ENCODE results near the gene NOPCHAP1.
"Not testable (repeated sequence)": the region's sequence is repeated elsewhere in the genome, so short reads cannot be mapped to it uniquely, and the experiment has no call there.

Gene NOPCHAP1

GRCh38 chr12:104942075-104942474, 44.0 kb upstream of the NOPCHAP1 start:
- Histone ChIP-seq H2BK120ac (ENCODE audit: low read depth, low read length) (no peak overlapping the region), H3K4ac (ENCODE audit: low read length) (no peak overlapping the region)

DNA sequence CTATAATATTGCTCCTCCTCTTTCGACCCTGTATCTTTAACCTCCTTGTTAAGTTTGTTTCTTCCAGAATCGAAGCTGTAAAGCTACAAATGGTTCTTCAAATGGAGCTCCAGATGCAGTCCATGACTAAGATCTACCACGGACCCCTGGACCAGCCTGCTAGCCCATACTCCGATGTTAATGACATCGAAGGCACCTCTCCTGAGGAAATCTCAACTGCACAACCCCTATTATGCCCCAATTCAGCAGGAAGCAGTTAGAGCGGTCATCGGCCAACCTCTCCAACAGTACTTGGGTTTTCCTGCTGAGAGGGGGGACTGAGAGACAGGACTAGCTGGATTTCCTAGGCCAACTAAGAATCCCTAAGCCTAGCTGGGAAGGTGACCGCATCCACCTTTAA, 42.7 kb upstream of the NOPCHAP1 start:
- not testable (repeated sequence) for H3K4ac ChIP-seq (ENCODE audit: low read length); H3K9me3 ChIP-seq (replicated peaks in 1 of 2; ENCODE audit: control insufficient read depth in 2 of 2, insufficient read depth in 1 of 2, low read depth in 1 of 2, low read length in 2 of 2); H2BK120ac ChIP-seq (ENCODE audit: low read depth, low read length); H3K27ac ChIP-seq (replicated peaks; ENCODE audit: low read length); H3K27me3 ChIP-seq (ENCODE audit: control insufficient read depth in 3 of 3, insufficient read depth in 3 of 3, low read depth in 1 of 3, low read length in 3 of 3); H4K8ac ChIP-seq (ENCODE audit: low read depth, low read length); H2BK15ac ChIP-seq (ENCODE audit: low read length); H2BK5ac ChIP-seq (ENCODE audit: low read length); H2AFZ ChIP-seq (ENCODE audit: low read length); H3K79me1 ChIP-seq (ENCODE audit: low read depth, low read length); H3K9ac ChIP-seq (ENCODE audit: low read depth, low read length, poor library complexity); H3K36me3 ChIP-seq (replicated peaks in 1 of 2; ENCODE audit: control insufficient read depth in 2 of 2, insufficient read depth in 2 of 2, low read length in 2 of 2); H3K4me2 ChIP-seq (ENCODE audit: insufficient read depth, low read length, poor library complexity, severe bottlenecking); H4K91ac ChIP-seq (ENCODE audit: low read depth, low read length, poor library complexity); H3K14ac ChIP-seq (ENCODE audit: low read length); H3K23ac ChIP-seq (ENCODE audit: low read depth, low read length, poor library complexity); H2BK12ac ChIP-seq (ENCODE audit: low read length); H3K4me3 ChIP-seq (ENCODE audit: low read length in 2 of 2); DNase-seq (ENCODE audit: low spot score); H3K18ac ChIP-seq (ENCODE audit: low read length); H3K4me1 ChIP-seq (ENCODE audit: control insufficient read depth in 2 of 2, insufficient read depth in 1 of 2, low read depth in 1 of 2, low read length in 2 of 2); H2AK5ac ChIP-seq (ENCODE audit: low read depth, low read length)
- WGBS, 2 donors (ENCODE audit: extremely low coverage in 2 of 2, insufficient read length in 2 of 2, insufficient replicate concordance in 1 of 2), result no CpG with 5 or more reads among the region's 8 CpGs

More at GRCh38 chr12:104942075-104942474, 44.0 kb upstream of the NOPCHAP1 start:
- DNase-seq (ENCODE audit: low spot score), result no peak
- Histone ChIP-seq H3K23ac (ENCODE audit: low read depth, low read length, poor library complexity) (no peak overlapping the region), H2BK12ac (ENCODE audit: low read length) (no peak overlapping the region), H3K14ac (ENCODE audit: low read length) (no peak overlapping the region), H3K27ac (replicated peaks; ENCODE audit: low read length) (no peak overlapping the region), H3K79me1 (ENCODE audit: low read depth, low read length) (no peaks in the 10 kb centered on the region), H2AFZ (ENCODE audit: low read length) (no peak overlapping the region), H2BK5ac (ENCODE audit: low read length) (no peak overlapping the region), H3K27me3 (ENCODE audit: control insufficient read depth in 3 of 3, insufficient read depth in 3 of 3, low read depth in 1 of 3, low read length in 3 of 3) (no peaks in the 10 kb centered on the region), H3K4me1 (ENCODE audit: control insufficient read depth in 2 of 2, insufficient read depth in 1 of 2, low read depth in 1 of 2, low read length in 2 of 2) (no peaks in the 10 kb centered on the region), H3K36me3 (replicated peaks in 1 of 2; ENCODE audit: control insufficient read depth in 2 of 2, insufficient read depth in 2 of 2, low read length in 2 of 2) (no peaks in the 10 kb centered on the region), H3K9ac (ENCODE audit: low read depth, low read length, poor library complexity) (no peak overlapping the region), H3K4me3 (ENCODE audit: low read length in 2 of 2) (no peak overlapping the region), H3K18ac (ENCODE audit: low read length) (no peak overlapping the region), H3K9me3 (replicated peaks in 1 of 2; ENCODE audit: control insufficient read depth in 2 of 2, insufficient read depth in 1 of 2, low read depth in 1 of 2, low read length in 2 of 2) (peaks cover 0 to 1% of the 10 kb centered on the region in 2 donors), H2AK5ac (ENCODE audit: low read depth, low read length) (no peak overlapping the region), H4K91ac (ENCODE audit: low read depth, low read length, poor library complexity) (no peak overlapping the region), H3K4me2 (ENCODE audit: insufficient read depth, low read length, poor library complexity, severe bottlenecking) (no peak overlapping the region), H4K8ac (ENCODE audit: low read depth, low read length) (no peak overlapping the region), H2BK15ac (ENCODE audit: low read length) (no peak overlapping the region)
- no CpG with 5 or more reads among the region's 4 CpGs for WGBS, 2 donors (ENCODE audit: extremely low coverage in 2 of 2, insufficient read length in 2 of 2, insufficient replicate concordance in 1 of 2)

GRCh38 chr12:104944252-104944651, 41.9 kb upstream of the NOPCHAP1 start:
- H3K4ac ChIP-seq (ENCODE audit: low read length), result no peak overlapping the region
- DNase-seq (ENCODE audit: low spot score), result no peak

GRCh38 chr12:104948716-104949115, 37.4 kb upstream of the NOPCHAP1 start:
- not testable (repeated sequence) for H3K23ac ChIP-seq (ENCODE audit: low read depth, low read length, poor library complexity); H4K91ac ChIP-seq (ENCODE audit: low read depth, low read length, poor library complexity); H2BK12ac ChIP-seq (ENCODE audit: low read length); H3K9ac ChIP-seq (ENCODE audit: low read depth, low read length, poor library complexity); H3K4ac ChIP-seq (ENCODE audit: low read length); H3K36me3 ChIP-seq (replicated peaks in 1 of 2; ENCODE audit: control insufficient read depth in 2 of 2, insufficient read depth in 2 of 2, low read length in 2 of 2); H2BK5ac ChIP-seq (ENCODE audit: low read length); H2BK120ac ChIP-seq (ENCODE audit: low read depth, low read length); H3K14ac ChIP-seq (ENCODE audit: low read length); H3K79me1 ChIP-seq (ENCODE audit: low read depth, low read length); H3K27ac ChIP-seq (replicated peaks; ENCODE audit: low read length); H3K9me3 ChIP-seq (replicated peaks in 1 of 2; ENCODE audit: control insufficient read depth in 2 of 2, insufficient read depth in 1 of 2, low read depth in 1 of 2, low read length in 2 of 2); H3K4me1 ChIP-seq (ENCODE audit: control insufficient read depth in 2 of 2, insufficient read depth in 1 of 2, low read depth in 1 of 2, low read length in 2 of 2); H3K18ac ChIP-seq (ENCODE audit: low read length); DNase-seq (ENCODE audit: low spot score); H3K4me2 ChIP-seq (ENCODE audit: insufficient read depth, low read length, poor library complexity, severe bottlenecking); H4K8ac ChIP-seq (ENCODE audit: low read depth, low read length); H2AFZ ChIP-seq (ENCODE audit: low read length); H2BK15ac ChIP-seq (ENCODE audit: low read length); H2AK5ac ChIP-seq (ENCODE audit: low read depth, low read length); H3K4me3 ChIP-seq (ENCODE audit: low read length in 2 of 2)
- peaks cover 0 to 29% (median 0%) of the 10 kb centered on the region in 3 experiments for H3K27me3 ChIP-seq (ENCODE audit: control insufficient read depth in 3 of 3, insufficient read depth in 3 of 3, low read depth in 1 of 3, low read length in 3 of 3)
- WGBS, 2 donors (ENCODE audit: extremely low coverage in 2 of 2, insufficient read length in 2 of 2, insufficient replicate concordance in 1 of 2), result no CpG with 5 or more reads among the region's 4 CpGs

More at GRCh38 chr12:104944252-104944651, 41.9 kb upstream of the NOPCHAP1 start:
- Histone ChIP-seq H3K27ac (replicated peaks; ENCODE audit: low read length) (no peak overlapping the region), H3K36me3 (replicated peaks in 1 of 2; ENCODE audit: control insufficient read depth in 2 of 2, insufficient read depth in 2 of 2, low read length in 2 of 2) (no peaks in the 10 kb centered on the region), H3K4me1 (ENCODE audit: control insufficient read depth in 2 of 2, insufficient read depth in 1 of 2, low read depth in 1 of 2, low read length in 2 of 2) (no peaks in the 10 kb centered on the region), H3K14ac (ENCODE audit: low read length) (no peak overlapping the region), H2BK12ac (ENCODE audit: low read length) (no peak overlapping the region), H3K23ac (ENCODE audit: low read depth, low read length, poor library complexity) (no peak overlapping the region), H2BK120ac (ENCODE audit: low read depth, low read length) (no peak overlapping the region), H2BK15ac (ENCODE audit: low read length) (no peak overlapping the region), H4K91ac (ENCODE audit: low read depth, low read length, poor library complexity) (no peak overlapping the region), H4K8ac (ENCODE audit: low read depth, low read length) (no peak overlapping the region), H2BK5ac (ENCODE audit: low read length) (no peak overlapping the region), H2AK5ac (ENCODE audit: low read depth, low read length) (no peak overlapping the region), H3K27me3 (ENCODE audit: control insufficient read depth in 3 of 3, insufficient read depth in 3 of 3, low read depth in 1 of 3, low read length in 3 of 3) (no peaks in the 10 kb centered on the region), H3K4me3 (ENCODE audit: low read length in 2 of 2) (no peak overlapping the region), H3K4me2 (ENCODE audit: insufficient read depth, low read length, poor library complexity, severe bottlenecking) (no peak overlapping the region), H2AFZ (ENCODE audit: low read length) (no peak overlapping the region), H3K9ac (ENCODE audit: low read depth, low read length, poor library complexity) (no peak overlapping the region), H3K79me1 (ENCODE audit: low read depth, low read length) (no peaks in the 10 kb centered on the region), H3K18ac (ENCODE audit: low read length) (no peak overlapping the region), H3K9me3 (replicated peaks in 1 of 2; ENCODE audit: control insufficient read depth in 2 of 2, insufficient read depth in 1 of 2, low read depth in 1 of 2, low read length in 2 of 2) (peaks cover 0 to 1% of the 10 kb centered on the region in 2 donors)
- no CpG with 5 or more reads among the region's 3 CpGs for WGBS, 2 donors (ENCODE audit: extremely low coverage in 2 of 2, insufficient read length in 2 of 2, insufficient replicate concordance in 1 of 2)

Measured in neuronal stem cell (in vitro differentiated cells).